SU-DHL-6 (cell line): ENCODE results near the gene CTTN.

Experiments used
- H2AFZ ChIP-seq: fragments of 200-600 bp; sonication (generic); 2 replicates; pipeline ENCODE4 v1.6.1; 2014; ENCODE audit warnings: low read depth, mild to moderate bottlenecking, moderate library complexity, mixed read lengths, antibody characterized with exemption, low read length; ENCODE audit not compliant: severe bottlenecking
- H3F3A ChIP-seq: fragments of 200-600 bp; shearing (Covaris generic); 2 replicates; pipeline ENCODE4 v1.6.0; 2016; ENCODE audit warnings: antibody characterized with exemption, mild to moderate bottlenecking; ENCODE audit not compliant: insufficient read depth
- H3K27ac ChIP-seq: fragments of 200-600 bp; sonication (generic); 2 replicates; pipeline ENCODE4 v1.5.1; 2016; ENCODE audit warnings: low read depth, mild to moderate bottlenecking, low read length, moderate library complexity, mixed read lengths
- H3K27me3 ChIP-seq: fragments of 200-600 bp; sonication (generic), shearing (Covaris generic); 2 replicates; pipeline ENCODE4 v1.6.0; 2014; ENCODE audit warnings: mild to moderate bottlenecking, low read length
- H3K36me3 ChIP-seq: fragments of 200-600 bp; sonication (generic); 2 replicates; pipeline ENCODE4 v1.6.1; 2014; ENCODE audit warnings: mild to moderate bottlenecking, low read length, mixed read lengths
- H3K4me2 ChIP-seq: fragments of 300-600, 200-600 bp; shearing (Covaris generic), sonication (generic); 2 replicates; pipeline ENCODE4 v1.6.0; 2014; ENCODE audit warnings: low read length, low read depth, mild to moderate bottlenecking; ENCODE audit not compliant: poor library complexity, severe bottlenecking
- H3K4me3 ChIP-seq: fragments of 200-600 bp; sonication (generic); 2 replicates; pipeline ENCODE4 v1.5.1; 2014; ENCODE audit warnings: antibody characterized with exemption, low read length, mild to moderate bottlenecking, mixed read lengths; ENCODE audit not compliant: insufficient read depth, poor library complexity, severe bottlenecking
- H3K79me2 ChIP-seq: fragments of 200-600 bp; sonication (generic); 2 replicates; pipeline ENCODE4 v1.6.1; 2014; ENCODE audit warnings: mild to moderate bottlenecking, low read length, moderate library complexity; ENCODE audit not compliant: insufficient read depth
- H3K9ac ChIP-seq: fragments of 200-600 bp; sonication (generic); 2 replicates; pipeline ENCODE4 v1.7.0; 2014; ENCODE audit warnings: mild to moderate bottlenecking, low read length
- H3K9me2 ChIP-seq: fragments of 200-600 bp; sonication (generic); replicated peaks from 2 replicates; pipeline ENCODE4 v1.6.1; 2014; ENCODE audit warnings: low read length; ENCODE audit not compliant: insufficient read depth
- H3K9me3 ChIP-seq: fragments of 200-600 bp; sonication (generic); 2 replicates; pipeline ENCODE4 v1.6.1; 2014; ENCODE audit warnings: low read length, mixed read lengths; ENCODE audit not compliant: insufficient read depth
- H4K20me1 ChIP-seq: fragments of 200-600 bp; sonication (generic); 2 replicates; pipeline ENCODE4 v1.6.1; 2014; ENCODE audit warnings: low read depth, mild to moderate bottlenecking, antibody characterized with exemption, low read length, moderate library complexity, mixed read lengths
- EZH2phosphoT487 ChIP-seq: fragments of 200-600 bp; sonication (generic), shearing (Covaris generic); conservative IDR thresholded peaks from 2 replicates; pipeline ENCODE4 v1.6.1; 2018; ENCODE audit warnings: mild to moderate bottlenecking, antibody characterized with exemption, low read length, moderate library complexity, mixed read lengths
- TF ChIP-seq, protein P1 (sequence below): fragments of 200-600 bp; sonication (generic); IDR thresholded peaks from one replicate; pipeline ENCODE4 v1.5.1; 2017; ENCODE audit warnings: antibody characterized with exemption, mild to moderate bottlenecking, low read length, moderate library complexity; ENCODE audit not compliant: insufficient read depth, poor library complexity, severe bottlenecking

CTTN gene

DNA sequence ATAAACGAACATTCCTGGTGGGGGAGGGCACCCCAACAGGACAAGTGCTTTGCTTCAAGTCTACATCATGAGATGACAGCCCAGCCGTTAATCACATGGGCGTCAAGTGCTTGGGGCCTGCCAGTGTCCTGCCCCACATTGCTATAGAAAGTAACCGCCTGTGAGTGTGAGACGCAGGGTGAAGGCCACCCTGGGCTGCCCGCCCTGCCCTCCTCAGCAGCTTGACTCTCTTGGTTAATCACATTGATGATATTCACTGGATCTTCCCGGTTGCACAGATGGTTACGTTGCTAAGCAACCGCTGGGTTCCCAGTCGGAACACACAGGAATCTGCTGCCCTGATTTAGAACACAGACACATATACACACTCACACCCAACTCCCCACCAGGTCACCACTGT lies 79.3 kb downstream of the CTTN start:
- Histone ChIP-seq H3K9ac (no peak overlapping the region), H3K79me2 (no peaks in the 10 kb centered on the region), H3F3A (no peaks in the 10 kb centered on the region), H3K9me2 (no peaks in the 10 kb centered on the region), H4K20me1 (no peaks in the 10 kb centered on the region), H3K9me3 (no peaks in the 10 kb centered on the region), H3K4me3 (no peak overlapping the region), H3K27me3 (no peaks in the 10 kb centered on the region), H3K27ac (no peak overlapping the region), H2AFZ (no peak overlapping the region), H3K4me2 (no peak overlapping the region), H3K36me3 (no peaks in the 10 kb centered on the region)
- TF ChIP-seq, protein P1, sequence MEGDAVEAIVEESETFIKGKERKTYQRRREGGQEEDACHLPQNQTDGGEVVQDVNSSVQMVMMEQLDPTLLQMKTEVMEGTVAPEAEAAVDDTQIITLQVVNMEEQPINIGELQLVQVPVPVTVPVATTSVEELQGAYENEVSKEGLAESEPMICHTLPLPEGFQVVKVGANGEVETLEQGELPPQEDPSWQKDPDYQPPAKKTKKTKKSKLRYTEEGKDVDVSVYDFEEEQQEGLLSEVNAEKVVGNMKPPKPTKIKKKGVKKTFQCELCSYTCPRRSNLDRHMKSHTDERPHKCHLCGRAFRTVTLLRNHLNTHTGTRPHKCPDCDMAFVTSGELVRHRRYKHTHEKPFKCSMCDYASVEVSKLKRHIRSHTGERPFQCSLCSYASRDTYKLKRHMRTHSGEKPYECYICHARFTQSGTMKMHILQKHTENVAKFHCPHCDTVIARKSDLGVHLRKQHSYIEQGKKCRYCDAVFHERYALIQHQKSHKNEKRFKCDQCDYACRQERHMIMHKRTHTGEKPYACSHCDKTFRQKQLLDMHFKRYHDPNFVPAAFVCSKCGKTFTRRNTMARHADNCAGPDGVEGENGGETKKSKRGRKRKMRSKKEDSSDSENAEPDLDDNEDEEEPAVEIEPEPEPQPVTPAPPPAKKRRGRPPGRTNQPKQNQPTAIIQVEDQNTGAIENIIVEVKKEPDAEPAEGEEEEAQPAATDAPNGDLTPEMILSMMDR = no peak
- no peak for TF ChIP-seq EZH2phosphoT487

- no peaks in the 10 kb centered on the region for H4K20me1 ChIP-seq
- no peaks in the 10 kb centered on the region for H3K9me3 ChIP-seq
- no peak overlapping the region for H3K4me3 ChIP-seq
- H3K27ac ChIP-seq = no peak overlapping the region
- H3K27me3 ChIP-seq = no peaks in the 10 kb centered on the region
- H3K9me2 ChIP-seq = no peaks in the 10 kb centered on the region
- H2AFZ ChIP-seq = no peak overlapping the region
- H3K9ac ChIP-seq = no peak overlapping the region
- no peak overlapping the region for H3K4me2 ChIP-seq
- H3F3A ChIP-seq = no peaks in the 10 kb centered on the region
- TF ChIP-seq, protein P1 = no peak
- TF ChIP-seq EZH2phosphoT487 = no peak
- H3K36me3 ChIP-seq = no peaks in the 10 kb centered on the region
- H3K79me2 ChIP-seq = no peaks in the 10 kb centered on the region
Measured at GRCh38 chr11:70478166-70478890, 80.0 kb downstream of the CTTN start.

DNA sequence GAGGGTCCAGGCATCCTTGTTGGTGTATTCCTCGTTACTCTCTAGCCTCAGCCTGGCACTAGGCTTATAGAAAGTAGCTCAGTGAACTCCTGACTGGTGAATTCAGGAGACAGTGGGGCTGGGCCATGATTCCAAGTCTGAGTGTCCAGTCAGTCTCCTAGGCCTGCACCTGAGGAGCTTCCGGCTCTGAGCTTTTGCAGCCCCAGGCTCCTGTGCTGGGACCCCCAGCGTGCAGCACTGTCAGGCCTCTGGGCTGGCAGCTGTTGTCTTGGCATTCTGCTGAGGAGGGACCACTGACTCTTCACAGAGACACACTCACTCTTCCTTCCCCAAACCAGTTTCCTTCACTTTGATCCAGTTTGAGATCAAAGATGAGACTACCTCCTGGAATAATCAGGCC lies 82.4 kb downstream of the CTTN start:
- Histone ChIP-seq H3K9me2 (no peaks in the 10 kb centered on the region), H3K9me3 (no peaks in the 10 kb centered on the region), H3K79me2 (no peaks in the 10 kb centered on the region), H2AFZ (no peak overlapping the region), H3K27me3 (no peaks in the 10 kb centered on the region), H3K36me3 (no peaks in the 10 kb centered on the region), H3F3A (no peaks in the 10 kb centered on the region), H3K27ac (no peak overlapping the region), H3K4me3 (no peak overlapping the region), H3K9ac (no peak overlapping the region), H3K4me2 (no peak overlapping the region), H4K20me1 (no peaks in the 10 kb centered on the region)
- TF ChIP-seq EZH2phosphoT487 = no peak
- TF ChIP-seq, protein P1 = no peak
